HG03025 (cell line): ENCODE results near the gene GPRC5D.

Experiments used
- ATAC-seq: cut with Tn5 transposase; IDR thresholded peaks from one replicate; pipeline ENCODE4 v1.9.1; 2021; ENCODE audit warnings: mild to moderate bottlenecking, moderate library complexity; ENCODE audit not compliant: unreplicated experiment, low FRiP score

GPRC5D gene

DNA sequence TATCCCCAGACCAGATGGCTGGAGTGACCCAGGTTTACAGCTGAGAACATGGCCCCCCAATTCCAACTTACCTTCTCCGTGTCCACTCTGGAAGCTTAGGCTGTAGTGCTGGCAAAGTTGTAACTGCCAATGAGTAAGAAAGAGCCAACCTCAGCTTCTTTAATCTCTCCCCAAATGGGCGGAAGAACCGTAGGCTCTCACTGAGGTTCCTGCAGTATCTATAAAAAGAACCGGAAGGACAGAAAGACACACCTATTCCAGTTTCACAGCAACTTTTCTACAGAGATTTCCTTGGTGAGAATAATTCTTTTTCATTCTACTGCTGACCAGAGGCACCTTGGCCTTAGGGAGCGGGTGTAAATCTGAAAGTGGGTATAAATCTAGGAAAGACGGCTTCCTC is at the start of gene GPRC5D:
Gene GPRC5D (minus strand): TSS at position 135 of the 400 bp plus-strand sequence. CDS start 1,786 bp downstream, outside the sequence.
- no peak for ATAC-seq

DNA sequence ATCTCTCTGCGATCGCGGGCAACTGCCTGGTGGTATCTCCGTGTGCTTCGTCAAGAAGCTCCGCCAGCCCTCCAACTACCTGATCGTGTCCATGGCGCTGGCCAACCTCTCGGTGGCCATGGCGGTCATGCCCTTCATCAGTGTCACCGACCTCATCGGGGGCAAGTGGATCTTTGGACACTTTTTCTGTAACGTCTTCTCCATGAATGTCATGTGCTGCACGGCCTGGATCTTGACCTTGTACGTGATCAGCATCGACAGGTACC is 49.7 kb upstream of the GPRC5D start:
- no peak for ATAC-seq

DNA sequence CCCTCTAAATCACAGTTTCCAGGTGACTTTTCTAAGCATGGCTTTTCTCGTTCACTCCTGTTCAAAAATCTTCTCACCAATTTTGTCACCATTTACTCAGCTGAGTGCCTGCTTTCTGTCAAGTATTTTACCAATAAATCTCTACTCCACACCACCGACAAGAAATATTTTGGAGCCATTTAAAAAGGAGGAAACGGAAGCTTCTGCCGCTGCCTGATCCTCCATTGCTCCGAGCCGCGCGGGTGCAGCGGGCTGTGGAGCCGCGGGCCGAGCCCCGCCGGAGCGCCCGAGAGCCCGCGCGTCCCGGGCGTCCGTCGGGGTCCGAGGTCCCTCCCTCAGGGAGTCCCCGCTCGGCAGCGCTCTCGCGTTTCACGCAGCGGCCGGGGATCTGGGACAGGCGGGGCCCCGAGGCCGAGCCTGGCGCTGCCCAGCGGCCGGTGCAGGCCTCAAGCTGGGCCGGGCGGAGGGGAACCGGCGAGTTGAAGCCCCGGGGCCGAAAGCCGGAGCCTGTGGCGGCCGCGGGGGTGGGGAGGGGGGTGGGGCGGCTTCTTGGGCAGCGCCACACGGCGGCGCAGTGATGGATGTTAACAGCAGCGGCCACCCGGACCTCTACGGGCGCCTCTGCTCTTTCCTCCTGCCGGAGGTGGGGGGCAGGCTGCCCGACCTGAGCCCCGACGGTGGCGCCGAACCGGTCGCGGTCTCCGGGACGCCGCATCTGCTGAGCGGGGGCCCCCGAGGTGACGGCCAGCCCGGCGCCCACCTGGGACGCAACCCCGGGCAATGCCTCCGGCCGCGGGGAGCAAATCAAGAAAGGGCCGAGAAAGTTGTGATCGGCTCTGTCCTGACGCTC is 49.2 kb upstream of the GPRC5D start:
- peak; percentile 8 for ATAC-seq

DNA sequence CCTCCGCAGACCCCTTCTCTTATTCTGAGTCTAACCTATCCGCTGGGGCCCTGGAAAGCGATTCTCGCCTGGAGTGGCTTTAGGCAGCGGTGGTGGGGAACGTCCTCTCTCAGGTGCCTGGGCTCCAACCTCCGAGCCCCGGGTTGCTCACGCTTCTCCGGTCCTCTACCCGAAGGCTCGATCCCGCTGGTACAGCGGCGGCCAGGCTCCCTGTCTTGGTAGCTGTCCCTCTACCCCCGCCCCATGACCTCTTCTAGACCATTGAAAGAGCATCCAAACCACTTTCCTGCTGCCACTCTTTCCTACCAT is 48.6 kb upstream of the GPRC5D start:
- peak; percentile 30 for ATAC-seq

DNA sequence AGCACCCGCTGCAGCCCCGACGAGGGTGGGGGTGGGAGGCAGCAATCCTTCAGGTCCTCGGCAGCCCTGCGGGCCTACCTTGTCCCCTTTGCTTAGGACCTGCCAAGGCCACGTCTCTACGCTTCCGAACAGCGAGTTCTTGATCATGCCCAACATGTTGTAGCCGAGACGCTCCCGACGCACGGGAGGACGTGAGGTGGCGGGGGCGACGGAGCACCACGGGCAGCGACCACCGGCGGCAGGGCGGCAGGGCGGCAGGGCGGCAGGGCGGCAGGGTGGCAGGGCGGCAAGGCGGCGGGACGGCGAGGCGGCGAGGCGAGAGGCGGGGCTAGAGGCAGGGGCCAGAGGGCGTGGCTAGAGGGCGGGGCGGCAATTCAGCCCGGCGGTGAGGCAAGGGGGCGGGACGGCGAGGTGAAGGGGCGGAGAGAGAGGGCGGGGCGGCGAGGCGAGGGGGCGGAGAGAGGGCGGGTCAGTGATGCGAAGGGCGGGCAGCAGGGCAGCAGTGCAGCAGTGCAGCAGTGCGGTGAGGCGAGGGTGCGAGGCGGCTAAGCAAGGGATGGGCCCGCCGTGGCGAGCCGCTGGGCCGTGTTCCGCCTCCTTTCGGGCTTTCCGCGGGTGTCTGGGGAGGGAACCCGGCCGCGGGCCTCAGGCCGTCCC is 48.1 kb upstream of the GPRC5D start, which contains the start of gene HEBP1:
Gene HEBP1 (minus strand): TSS at position 307 of the 657 bp plus-strand sequence. CDS start 151 bp downstream, at position 156.
- peak; percentile 77 for ATAC-seq

DNA sequence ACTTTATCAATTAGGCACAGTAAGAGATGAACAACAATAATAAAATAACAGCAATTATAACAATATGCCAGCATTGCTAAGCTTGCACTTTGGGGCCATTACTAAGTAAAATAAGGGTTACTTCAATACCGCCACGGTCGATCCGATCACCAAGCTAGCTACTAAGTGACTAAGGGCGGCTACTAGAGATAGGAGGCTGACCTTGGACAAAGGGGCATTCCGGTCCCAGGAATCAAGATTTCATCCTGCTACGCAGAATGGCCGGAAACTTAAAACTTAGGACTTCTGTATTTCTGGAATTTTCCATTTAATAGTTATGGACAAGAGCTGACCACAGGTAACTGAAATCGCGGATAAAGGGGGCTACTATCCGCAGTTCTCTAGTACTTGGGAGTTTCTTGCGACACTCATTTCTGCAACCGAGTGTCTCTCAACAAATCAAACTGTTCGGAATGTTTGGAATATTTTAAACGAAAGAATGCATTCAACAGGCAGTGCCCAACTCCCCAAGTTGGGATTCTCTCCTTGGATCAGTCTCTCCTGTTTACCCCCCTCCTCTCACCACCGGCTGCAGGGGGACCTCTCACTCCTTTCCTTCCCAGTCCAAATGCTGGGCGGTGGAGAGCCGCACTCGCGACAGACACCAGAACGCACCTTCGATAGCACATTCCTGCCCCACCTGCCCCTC is 47.4 kb upstream of the GPRC5D start:
- no peak for ATAC-seq

DNA sequence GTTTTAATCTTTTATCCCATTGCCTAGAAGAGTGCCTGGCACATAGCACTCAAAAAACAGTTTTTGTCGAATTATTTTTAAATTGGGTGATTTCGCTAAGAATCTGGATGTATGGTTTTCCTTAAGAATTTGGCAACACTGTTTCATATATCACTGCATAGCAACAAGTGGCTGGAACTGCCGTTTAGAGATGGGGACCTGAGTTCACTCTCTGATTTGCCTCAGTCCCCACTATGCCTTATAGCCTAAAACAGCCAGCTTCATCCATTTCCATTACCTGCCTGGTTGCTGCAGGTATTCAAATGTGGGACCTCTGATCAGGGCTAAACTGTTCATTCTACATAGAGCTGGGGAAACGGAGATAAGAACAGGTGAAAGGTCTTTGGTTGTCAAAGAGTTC is 46.3 kb upstream of the GPRC5D start:
- ATAC-seq: no peak

DNA sequence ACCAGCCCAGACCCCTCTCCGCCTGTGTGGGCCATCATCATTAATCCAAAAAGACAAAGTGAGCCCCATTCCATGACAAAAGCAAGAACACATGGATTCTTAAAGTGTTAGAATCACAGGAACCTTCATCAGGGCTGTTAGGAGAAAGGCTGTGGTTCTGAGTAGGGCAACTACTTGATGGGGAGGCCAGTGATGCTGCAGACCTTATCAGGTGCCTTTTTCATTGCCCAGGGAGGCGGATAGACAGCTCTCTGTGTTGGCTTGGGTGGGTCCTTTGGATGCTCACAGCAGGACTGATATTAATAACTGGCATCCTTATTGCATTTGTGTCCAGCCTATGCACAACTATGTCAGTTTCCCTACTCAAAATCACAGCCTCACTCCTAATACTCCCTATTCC is 45.8 kb upstream of the GPRC5D start:
- ATAC-seq: no peak

DNA sequence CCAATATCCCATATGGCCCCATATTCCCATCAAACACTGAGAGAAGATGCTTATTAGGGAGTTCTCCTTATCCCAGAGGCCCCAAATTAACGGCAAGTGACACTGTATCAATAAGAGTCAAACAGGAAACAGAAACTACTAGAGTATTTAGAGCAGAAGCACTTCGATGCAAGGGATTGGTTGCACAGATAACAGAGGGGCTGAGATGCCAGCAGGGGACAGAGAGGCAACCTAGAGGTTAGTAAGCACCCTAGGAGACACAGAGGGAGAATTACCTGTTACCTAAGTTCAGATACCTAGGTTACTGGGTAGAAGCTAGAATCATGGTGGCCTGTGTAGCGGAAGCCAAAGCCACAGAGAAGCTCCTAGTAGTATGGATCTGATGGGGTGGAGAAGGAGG is 45.2 kb upstream of the GPRC5D start:
- ATAC-seq: no peak

DNA sequence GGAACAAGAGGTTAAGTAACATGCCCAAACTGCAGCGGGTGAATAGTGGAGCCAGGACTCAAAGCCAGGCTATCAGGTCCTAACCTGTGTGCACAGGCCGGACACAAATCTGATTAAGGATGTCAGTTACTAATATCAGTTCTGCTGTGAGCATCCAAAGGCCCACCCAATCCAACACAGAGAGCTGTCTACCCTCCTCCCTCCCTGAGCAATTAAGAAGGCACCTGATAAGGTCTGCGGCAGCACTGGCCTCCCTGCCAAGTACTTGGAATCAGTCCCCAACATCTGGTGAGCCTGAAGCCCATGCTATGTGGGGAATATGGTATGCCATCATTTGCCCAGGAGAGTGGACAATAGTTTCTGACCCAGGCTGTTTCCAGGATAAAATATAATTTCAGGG is 44.2 kb upstream of the GPRC5D start:
- no peak for ATAC-seq

DNA sequence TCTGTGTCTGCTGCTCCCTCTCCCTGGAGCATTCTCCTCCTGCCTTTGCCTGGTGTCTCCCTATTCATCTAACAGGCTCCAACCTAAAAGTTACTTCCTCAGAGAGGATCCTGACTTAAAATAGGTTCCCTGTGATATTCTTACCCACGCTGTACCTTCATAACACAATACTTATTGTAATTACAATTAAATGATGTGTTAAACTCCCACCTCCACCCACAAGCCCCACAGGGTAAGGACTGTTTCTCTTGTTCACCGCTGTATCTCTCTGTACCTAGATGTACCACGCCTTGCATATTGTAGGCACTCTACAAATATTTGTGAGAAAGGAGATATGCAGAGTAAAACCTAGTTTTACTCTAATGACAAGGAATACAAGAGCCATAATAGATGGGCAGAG is 43.1 kb upstream of the GPRC5D start:
- no peak for ATAC-seq

DNA sequence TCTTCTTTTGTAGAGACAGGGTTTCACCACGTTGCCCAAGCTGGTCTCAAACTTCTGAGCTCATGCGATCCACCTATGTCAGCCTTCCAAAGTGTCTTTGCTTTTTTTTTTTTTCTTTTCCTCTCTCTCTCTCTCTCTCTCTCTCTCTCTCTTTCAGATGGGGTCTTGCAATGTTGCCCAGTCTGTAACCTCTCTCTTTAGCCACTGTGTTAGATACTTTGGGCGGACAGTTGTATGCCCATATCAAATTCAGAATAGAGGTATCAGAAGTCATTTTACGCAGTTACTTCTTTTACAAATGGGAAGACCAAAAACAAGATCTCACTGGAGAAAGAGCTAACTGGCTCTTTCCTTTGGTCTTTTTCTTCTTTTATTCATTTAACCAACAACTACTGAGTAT is 41.4 kb upstream of the GPRC5D start:
- ATAC-seq: no peak

DNA sequence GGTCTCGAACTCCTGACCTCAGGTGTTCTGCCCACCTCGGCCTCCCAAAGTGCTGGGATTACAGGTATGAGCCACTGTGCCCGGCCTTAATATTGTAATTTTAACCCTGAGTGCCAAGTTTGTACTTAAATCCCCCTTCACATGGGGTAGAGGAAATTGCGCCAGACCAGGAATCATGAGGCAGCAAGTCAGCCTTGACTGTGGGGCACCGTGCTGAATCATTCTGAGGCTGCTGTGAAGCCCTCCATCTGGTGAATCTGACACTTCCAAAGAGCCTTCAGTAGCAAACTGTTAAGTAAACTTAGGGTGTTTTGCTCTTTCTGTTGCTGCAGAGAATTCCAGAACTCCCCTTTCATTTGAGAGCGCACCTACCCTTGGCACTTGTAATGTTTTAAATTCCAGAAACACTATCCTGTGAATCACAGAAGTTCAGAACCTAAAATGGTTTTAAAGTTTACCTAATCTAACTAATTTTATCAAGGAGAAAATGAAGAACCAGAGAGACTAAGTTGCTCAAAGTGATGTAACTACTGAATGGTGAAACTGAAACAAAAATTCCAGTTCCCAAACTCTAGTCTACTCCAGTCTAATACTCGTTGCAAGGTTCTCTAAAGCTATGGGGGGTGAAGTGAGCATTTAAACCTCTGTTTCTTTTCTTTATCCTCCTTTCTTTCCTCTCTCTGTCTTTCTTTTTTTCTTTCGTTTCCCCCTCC is 40.6 kb upstream of the GPRC5D start:
- no peak for ATAC-seq

DNA sequence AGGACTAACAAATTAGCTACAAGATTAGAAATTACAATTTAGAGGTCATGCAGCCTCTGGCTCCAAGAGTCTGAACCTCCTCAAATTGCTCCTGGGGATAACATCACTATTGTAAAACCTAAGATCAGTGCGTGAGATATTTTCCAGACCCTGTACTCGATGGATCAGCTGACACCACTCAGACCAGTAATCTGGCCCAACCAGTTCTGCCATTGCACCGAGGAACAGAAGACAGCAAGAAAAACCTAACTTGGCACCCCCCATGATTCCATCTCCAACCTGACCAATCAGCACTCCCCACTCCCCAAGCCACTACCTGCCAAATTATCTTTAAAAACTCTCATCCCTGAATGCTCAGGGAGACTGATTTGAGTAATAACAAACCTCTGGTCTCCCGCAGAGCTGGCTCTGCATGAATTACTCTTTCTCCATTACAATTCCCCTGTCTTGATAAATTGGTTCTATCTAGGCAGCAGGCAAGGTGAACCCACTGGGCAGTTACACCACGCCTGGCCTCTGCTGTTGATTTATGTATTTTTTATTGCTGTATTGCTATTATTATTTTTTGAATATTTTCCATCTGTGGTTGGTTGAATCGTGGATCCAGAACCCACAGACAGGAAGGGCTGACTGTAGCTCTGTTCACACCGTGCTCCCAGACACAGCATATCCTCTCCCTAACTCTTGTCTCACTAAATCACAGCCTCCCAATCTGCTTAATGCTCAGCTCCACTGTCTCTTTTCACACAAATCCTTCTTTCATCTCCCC is 38.9 kb upstream of the GPRC5D start:
- no peak for ATAC-seq

DNA sequence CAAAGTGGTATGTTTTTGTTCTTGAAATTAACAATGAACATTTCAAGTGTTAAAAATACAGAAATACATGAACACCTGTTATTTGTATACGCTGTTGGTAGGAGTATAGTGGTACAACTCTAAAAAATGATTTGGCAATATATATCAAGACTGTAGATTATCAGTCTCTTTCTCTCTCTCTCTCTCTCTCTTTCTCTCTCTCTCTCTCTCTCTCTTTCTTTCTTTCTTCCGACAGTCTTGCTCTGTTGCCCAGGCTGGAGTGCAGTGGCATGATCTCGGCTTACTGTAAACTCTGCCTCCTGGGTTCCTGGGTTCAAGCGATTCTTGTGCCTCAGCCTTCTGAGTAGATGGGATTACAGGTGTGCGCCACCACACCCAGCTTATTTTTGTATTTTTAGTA is 35.5 kb upstream of the GPRC5D start:
- no peak for ATAC-seq

DNA sequence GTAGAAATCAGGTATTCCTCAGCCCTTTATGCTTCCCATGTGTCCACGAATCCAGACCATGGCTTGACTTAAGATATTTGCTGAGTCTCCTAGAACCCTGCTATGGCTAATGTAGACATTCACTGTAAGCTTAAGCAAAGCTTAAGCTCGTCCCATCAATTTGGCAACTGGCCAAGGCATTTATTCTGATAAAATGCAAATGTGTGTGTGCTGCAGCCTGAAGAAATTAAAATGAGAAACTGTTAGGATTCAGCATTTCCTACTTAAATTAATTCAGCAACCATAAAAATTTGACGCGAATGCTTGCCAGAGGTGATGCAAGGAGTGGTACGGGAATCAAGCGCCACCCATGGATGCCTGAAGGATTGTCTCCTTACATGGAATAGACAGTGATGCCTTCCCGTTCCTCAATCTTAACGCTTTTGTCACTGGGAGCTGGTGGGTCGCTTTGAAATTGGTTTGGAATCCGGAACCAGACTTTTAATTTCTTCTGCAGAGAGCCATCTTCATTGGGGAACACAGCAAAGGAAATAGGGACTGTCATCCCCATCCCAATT is 34.9 kb upstream of the GPRC5D start:
- ATAC-seq: no peak

DNA sequence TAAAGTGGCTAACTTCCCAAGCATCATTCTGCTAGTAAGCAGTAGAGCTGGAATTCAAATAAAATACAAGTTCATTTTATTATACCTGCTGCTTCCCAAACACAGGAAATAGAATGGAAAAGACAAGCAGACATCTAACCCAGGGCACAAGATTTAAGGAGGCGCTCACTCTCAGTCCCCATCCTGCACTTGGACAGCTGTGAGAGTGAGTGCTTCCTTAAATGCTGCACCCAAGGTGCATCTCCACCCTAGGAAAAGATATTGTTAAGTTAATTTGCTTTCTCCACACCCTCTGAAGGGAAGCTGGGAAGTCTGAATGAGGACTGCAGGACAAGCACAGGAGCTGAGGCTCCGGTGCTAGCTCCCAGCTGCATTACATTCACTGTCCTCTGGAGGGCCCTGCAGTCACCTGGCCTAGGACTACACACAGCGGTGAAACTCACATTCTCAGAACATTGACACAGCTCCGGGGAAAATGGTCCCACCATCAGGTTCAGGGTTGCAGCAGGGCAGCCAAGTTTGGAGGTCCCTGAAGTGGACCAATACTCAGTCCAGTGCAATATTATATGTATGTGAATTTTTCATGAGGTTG is 33.9 kb upstream of the GPRC5D start:
- ATAC-seq: no peak

DNA sequence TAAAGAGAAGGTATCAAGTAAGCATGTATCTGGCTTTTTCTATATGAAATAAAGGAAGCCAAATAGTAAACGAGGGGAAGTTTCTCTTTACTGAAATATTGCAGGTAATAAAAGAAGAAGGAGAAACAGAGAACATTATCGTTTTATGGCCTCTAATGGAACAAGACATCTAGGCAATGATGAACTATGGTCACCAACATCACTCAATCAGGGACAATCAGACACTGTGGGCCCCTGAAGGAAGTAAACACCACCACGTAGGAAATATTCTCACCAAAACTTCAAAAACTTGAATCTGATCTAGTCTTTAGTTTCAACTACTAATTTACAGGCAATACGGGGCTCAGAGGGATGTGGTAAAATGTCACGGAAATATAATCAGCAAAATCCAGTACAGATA is 32.2 kb upstream of the GPRC5D start:
- no peak for ATAC-seq

DNA sequence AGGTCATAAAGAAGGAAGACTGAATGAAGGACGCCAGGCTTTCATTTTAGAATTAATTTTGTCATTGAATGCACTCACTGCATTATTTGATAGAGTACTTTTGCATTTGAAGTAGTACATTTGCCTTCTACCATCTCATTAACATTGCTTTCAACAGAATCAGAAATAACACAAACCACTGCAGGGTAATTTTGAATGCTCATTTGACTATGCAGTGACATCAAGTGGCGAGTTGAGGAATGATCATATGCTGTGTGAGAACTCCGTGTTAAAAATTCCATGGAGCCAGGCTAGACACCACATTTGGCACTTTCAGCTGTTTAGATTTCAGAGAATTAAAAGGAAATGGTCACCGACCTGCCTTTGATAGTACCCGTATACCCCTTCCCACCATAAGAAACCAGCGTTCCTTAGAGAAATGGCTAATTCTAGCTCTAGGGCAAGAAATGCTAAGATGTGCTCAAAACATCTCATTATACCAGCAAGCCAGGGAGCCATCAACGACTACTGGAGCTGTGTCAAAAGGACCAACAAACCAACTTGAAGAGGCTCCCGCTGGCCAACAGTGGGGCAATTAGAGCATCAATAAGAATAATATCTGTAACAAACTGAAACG is 31.6 kb upstream of the GPRC5D start:
- ATAC-seq: no peak
